K562 (cell line): ENCODE data around the gene ALDOB. TPM values are rescaled to one million over a fixed set of nuclear protein-coding genes. Genes with fewer than 3 reads are reported as not detected.

Source experiments
- BHLHE40 ChIP-seq: IDR thresholded peaks from 2 replicates; pipeline ENCODE4 v1.6.1; 2011; ENCODE audit warnings: low read length, improper control_type of control experiment
- FOXA3 ChIP-seq, 2 experiments: fragments of 450-650 bp in 1 of 2; sonication (generic) in 1 of 2; formaldehyde crosslinking; IDR thresholded peaks in 1 of 2; conservative IDR thresholded peaks in 1 of 2; 2 replicates each; pipeline versions ENCODE4 v1.4.0 to v1.8.0; 2020 to 2022; ENCODE audit warnings: mild to moderate bottlenecking in 2 of 2, missing genetic modification reagents in 1 of 2
- KLF16 ChIP-seq: IDR thresholded peaks from 2 replicates; pipeline ENCODE4 v1.6.1; 2016; ENCODE audit warnings: antibody characterized with exemption
- TCF7 ChIP-seq: sonication (generic); IDR thresholded peaks from 2 replicates; pipeline ENCODE4 v1.6.1; 2016; ENCODE audit warnings: antibody characterized with exemption, borderline replicate concordance
- XRCC5 ChIP-seq: fragments of 200-400 bp; formaldehyde crosslinking; IDR thresholded peaks from 2 replicates; pipeline ENCODE4 v1.6.1; 2017; ENCODE audit warnings: low read depth, mild to moderate bottlenecking, low read length
- polyA plus RNA-seq, 8 experiments: library from polyadenylated mRNA; depleted of rRNA in 4 of 8; stranded (reverse) in 5 of 8; unstranded in 3 of 8; fragments of >200 nt; fragmentation: Nextera tagmentation in 2 of 8; fragmentation: Illumina TruSeq in 1 of 8; extraction: Ambion mirVana in 2 of 8; extraction: Trizol in 1 of 8; gene quantifications; 2 replicates each; pipeline versions ENCODE4 v1.2.1 to v1.2.3, GENCODE V29; 2011 to 2014; ENCODE audit warnings: inconsistent platforms in 1 of 8, missing spikeins in 1 of 8
- total RNA-seq, 7 experiments: library from RNA; depleted of rRNA in 6 of 7; stranded (reverse); fragments of >200 nt in 6 of 7; fragmentation: Illumina TruSeq in 2 of 7; extraction: Trizol in 2 of 7; gene quantifications; 2 replicates each; pipeline versions ENCODE4 v1.2.1 to v1.2.3, GENCODE V29; 2011 to 2021; ENCODE audit warnings: low replicate concordance in 1 of 7
- TF ChIP-seq, protein P1 (sequence below): IDR thresholded peaks from 3 replicates; pipeline ENCODE4 v1.6.1; 2011; ENCODE audit warnings: borderline replicate concordance, mild to moderate bottlenecking, moderate library complexity; ENCODE audit not compliant: insufficient read length; ENCODE audit errors: extremely low read depth
- TF ChIP-seq, protein P2 (sequence below): fragments of 250-450 bp; sonication (Bioruptor Pico); IDR thresholded peaks from 2 replicates; pipeline ENCODE4 v1.5.0; 2021; ENCODE audit warnings: mild to moderate bottlenecking, borderline replicate concordance
- TF ChIP-seq, protein P3 (sequence below): fragments of 250-450 bp; sonication (Bioruptor Pico); IDR thresholded peaks from 2 replicates; pipeline ENCODE4 v1.4.0; 2020; ENCODE audit warnings: mild to moderate bottlenecking
- TF ChIP-seq, protein P4 (sequence below): sonication (generic); formaldehyde crosslinking; IDR thresholded peaks from 2 replicates; pipeline ENCODE4 v1.9.0; 2022; ENCODE audit warnings: mild to moderate bottlenecking, missing genetic modification reagents
- TF ChIP-seq, protein P5 (sequence below), 2 experiments: IDR thresholded peaks; 2 replicates each; pipeline ENCODE4 v1.6.1; 2011; ENCODE audit warnings: borderline replicate concordance in 1 of 2, control low read depth in 1 of 2, low read depth in 1 of 2, low read length in 1 of 2, mild to moderate bottlenecking in 1 of 2, mixed read lengths in 1 of 2, moderate library complexity in 1 of 2; ENCODE audit not compliant: insufficient read depth in 1 of 2, insufficient read length in 1 of 2, poor library complexity in 1 of 2, severe bottlenecking in 1 of 2; ENCODE audit errors: extremely low read depth in 1 of 2
- TF ChIP-seq, protein P6 (sequence below): fragments of 450-650 bp; IDR thresholded peaks from 2 replicates; pipeline ENCODE4 v1.6.1; 2017; ENCODE audit warnings: antibody characterized with exemption
- TF ChIP-seq, protein P7 (sequence below): sonication (generic); IDR thresholded peaks from 2 replicates; pipeline ENCODE4 v1.6.1; 2016

Gene ALDOB
- total and polyA plus RNA-seq, 9 of the 15 experiments (the other 6 are each of a cell fraction or from before 2014, with no cell fraction given): 0.80 TPM; not detected in 8

DNA sequence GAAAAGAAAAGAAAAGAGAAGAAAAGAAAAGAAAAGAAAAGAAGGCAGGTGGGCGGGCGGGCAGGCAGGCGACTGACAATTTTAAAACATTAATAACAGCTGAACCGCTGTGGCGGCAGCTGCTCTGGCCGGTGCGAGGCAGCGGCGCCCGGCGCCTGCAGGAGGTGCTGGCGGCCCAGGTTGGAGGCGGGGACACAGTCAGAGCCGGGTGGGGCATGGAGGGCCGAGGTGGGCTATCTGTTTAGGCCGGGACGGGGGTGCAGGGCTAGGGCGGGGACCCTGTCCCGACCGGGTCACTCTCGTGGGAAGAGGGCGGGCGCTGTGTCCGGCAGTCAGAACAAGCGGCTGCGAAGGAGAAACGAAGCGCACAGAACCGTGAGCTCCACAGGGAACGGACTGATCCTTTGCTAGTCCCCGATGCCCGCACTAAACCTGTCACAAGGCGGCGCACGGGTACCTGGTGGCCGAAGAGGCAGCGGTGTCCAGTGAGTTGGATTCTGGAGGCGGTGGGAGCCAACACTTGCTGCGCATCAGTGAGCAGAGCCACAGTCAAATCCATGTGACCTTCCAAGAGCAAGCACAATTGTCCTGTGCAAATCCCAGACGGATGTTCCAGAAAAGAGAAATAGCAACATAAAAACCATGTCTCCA, 13.6 kb upstream of the ALDOB start (continued):
- TF ChIP-seq, protein P1, sequence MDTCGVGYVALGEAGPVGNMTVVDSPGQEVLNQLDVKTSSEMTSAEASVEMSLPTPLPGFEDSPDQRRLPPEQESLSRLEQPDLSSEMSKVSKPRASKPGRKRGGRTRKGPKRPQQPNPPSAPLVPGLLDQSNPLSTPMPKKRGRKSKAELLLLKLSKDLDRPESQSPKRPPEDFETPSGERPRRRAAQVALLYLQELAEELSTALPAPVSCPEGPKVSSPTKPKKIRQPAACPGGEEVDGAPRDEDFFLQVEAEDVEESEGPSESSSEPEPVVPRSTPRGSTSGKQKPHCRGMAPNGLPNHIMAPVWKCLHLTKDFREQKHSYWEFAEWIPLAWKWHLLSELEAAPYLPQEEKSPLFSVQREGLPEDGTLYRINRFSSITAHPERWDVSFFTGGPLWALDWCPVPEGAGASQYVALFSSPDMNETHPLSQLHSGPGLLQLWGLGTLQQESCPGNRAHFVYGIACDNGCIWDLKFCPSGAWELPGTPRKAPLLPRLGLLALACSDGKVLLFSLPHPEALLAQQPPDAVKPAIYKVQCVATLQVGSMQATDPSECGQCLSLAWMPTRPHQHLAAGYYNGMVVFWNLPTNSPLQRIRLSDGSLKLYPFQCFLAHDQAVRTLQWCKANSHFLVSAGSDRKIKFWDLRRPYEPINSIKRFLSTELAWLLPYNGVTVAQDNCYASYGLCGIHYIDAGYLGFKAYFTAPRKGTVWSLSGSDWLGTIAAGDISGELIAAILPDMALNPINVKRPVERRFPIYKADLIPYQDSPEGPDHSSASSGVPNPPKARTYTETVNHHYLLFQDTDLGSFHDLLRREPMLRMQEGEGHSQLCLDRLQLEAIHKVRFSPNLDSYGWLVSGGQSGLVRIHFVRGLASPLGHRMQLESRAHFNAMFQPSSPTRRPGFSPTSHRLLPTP: peak; percentile 10
- TF ChIP-seq, protein P2, sequence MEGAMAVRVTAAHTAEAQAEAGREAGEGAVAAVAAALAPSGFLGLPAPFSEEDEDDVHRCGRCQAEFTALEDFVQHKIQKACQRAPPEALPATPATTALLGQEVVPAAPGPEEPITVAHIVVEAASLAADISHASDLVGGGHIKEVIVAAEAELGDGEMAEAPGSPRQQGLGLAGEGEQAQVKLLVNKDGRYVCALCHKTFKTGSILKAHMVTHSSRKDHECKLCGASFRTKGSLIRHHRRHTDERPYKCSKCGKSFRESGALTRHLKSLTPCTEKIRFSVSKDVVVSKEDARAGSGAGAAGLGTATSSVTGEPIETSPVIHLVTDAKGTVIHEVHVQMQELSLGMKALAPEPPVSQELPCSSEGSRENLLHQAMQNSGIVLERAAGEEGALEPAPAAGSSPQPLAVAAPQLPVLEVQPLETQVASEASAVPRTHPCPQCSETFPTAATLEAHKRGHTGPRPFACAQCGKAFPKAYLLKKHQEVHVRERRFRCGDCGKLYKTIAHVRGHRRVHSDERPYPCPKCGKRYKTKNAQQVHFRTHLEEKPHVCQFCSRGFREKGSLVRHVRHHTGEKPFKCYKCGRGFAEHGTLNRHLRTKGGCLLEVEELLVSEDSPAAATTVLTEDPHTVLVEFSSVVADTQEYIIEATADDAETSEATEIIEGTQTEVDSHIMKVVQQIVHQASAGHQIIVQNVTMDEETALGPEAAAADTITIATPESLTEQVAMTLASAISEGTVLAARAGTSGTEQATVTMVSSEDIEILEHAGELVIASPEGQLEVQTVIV (CRISPR knock-in tag): no peak
- TF ChIP-seq, protein P3, sequence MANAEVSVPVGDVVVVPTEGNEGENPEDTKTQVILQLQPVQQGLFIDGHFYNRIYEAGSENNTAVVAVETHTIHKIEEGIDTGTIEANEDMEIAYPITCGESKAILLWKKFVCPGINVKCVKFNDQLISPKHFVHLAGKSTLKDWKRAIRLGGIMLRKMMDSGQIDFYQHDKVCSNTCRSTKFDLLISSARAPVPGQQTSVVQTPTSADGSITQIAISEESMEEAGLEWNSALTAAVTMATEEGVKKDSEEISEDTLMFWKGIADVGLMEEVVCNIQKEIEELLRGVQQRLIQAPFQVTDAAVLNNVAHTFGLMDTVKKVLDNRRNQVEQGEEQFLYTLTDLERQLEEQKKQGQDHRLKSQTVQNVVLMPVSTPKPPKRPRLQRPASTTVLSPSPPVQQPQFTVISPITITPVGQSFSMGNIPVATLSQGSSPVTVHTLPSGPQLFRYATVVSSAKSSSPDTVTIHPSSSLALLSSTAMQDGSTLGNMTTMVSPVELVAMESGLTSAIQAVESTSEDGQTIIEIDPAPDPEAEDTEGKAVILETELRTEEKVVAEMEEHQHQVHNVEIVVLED: no peak
- TF ChIP-seq TCF7 (0 out of 2 replicates have a peak, but pooled peaks have one; percentile 27), KLF16 (peak; percentile 65; the same call in 1 of the 2 replicates), XRCC5 (peak; percentile 77), BHLHE40 (0 out of 2 replicates have a peak, but pooled peaks have one; percentile 10), FOXA3 (CRISPR knock-in tag; conservative IDR thresholded peaks at IDR 0.05 in 1 of 2, IDR thresholded peaks at IDR 0.05 in 1 of 2) (no peak)
- TF ChIP-seq, protein P4, sequence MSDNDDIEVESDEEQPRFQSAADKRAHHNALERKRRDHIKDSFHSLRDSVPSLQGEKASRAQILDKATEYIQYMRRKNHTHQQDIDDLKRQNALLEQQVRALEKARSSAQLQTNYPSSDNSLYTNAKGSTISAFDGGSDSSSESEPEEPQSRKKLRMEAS (CRISPR knock-in tag): peak; percentile 32; the same call in 1 of the 2 replicates
- TF ChIP-seq, protein P5, sequence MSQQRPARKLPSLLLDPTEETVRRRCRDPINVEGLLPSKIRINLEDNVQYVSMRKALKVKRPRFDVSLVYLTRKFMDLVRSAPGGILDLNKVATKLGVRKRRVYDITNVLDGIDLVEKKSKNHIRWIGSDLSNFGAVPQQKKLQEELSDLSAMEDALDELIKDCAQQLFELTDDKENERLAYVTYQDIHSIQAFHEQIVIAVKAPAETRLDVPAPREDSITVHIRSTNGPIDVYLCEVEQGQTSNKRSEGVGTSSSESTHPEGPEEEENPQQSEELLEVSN (IDR thresholded peaks at IDR 0.05; ENCODE audit: borderline replicate concordance in 1 of 2, extremely low read depth in 1 of 2, insufficient read depth in 1 of 2, insufficient read length in 1 of 2, low read depth in 1 of 2, low read length in 1 of 2, poor library complexity in 1 of 2, severe bottlenecking in 1 of 2): peak in 1 of 2 experiments; percentile 56
- TF ChIP-seq, protein P6, sequence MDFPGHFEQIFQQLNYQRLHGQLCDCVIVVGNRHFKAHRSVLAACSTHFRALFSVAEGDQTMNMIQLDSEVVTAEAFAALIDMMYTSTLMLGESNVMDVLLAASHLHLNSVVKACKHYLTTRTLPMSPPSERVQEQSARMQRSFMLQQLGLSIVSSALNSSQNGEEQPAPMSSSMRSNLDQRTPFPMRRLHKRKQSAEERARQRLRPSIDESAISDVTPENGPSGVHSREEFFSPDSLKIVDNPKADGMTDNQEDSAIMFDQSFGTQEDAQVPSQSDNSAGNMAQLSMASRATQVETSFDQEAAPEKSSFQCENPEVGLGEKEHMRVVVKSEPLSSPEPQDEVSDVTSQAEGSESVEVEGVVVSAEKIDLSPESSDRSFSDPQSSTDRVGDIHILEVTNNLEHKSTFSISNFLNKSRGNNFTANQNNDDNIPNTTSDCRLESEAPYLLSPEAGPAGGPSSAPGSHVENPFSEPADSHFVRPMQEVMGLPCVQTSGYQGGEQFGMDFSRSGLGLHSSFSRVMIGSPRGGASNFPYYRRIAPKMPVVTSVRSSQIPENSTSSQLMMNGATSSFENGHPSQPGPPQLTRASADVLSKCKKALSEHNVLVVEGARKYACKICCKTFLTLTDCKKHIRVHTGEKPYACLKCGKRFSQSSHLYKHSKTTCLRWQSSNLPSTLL: no peak
- TF ChIP-seq, protein P7, sequence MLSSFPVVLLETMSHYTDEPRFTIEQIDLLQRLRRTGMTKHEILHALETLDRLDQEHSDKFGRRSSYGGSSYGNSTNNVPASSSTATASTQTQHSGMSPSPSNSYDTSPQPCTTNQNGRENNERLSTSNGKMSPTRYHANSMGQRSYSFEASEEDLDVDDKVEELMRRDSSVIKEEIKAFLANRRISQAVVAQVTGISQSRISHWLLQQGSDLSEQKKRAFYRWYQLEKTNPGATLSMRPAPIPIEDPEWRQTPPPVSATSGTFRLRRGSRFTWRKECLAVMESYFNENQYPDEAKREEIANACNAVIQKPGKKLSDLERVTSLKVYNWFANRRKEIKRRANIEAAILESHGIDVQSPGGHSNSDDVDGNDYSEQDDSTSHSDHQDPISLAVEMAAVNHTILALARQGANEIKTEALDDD: peak; percentile 58; the same call in 1 of the 2 replicates
